Caki2 (cell line): Measurements from ENCODE around the gene RAP1A. TPM values are rescaled to one million over a fixed set of nuclear protein-coding genes. Genes with fewer than 3 reads are reported as not detected.
"Not testable (repeated sequence)": the region's sequence is repeated elsewhere in the genome, so short reads cannot be mapped to it uniquely, and the experiment has no call there.

ENCODE experiments used
- DNase-seq: peaks from one replicate; pipeline ENCODE4 v3.0.0-alpha.2; 2015; ENCODE audit warnings: low read depth
- in situ Hi-C: cut with HindIII; loops from 2 replicates; pipeline ENCODE4 v1.10.0; 2016; ENCODE audit warnings: low sequenced_read_pairs, low pct_unique_long_range_greater_than_20kb, mixed read lengths
- total RNA-seq: library from RNA; depleted of rRNA; stranded (reverse); fragments of >200 nt; shearing (Covaris generic); gene quantifications from 2 replicates; pipeline ENCODE4 v1.2.3, GENCODE V29; 2014; ENCODE audit warnings: low replicate concordance

RAP1A gene
- total RNA-seq, 1 experiment from 2014 or later = 15.3 TPM

GRCh38 chr1:111594306-111594693 lies 25.3 kb upstream of the RAP1A start:
- in situ Hi-C loops = no loop called here
- no peak for DNase-seq

- in situ Hi-C loops = no loop called here
- DNase-seq = no peak
Measured at GRCh38 chr1:111595807-111596206, 23.8 kb upstream of the RAP1A start.

- no peak for DNase-seq
- in situ Hi-C loops = no loop called here
Measured at GRCh38 chr1:111596499-111596898, 23.1 kb upstream of the RAP1A start.

- DNase-seq = no peak
- in situ Hi-C loops = no loop called here
Measured at GRCh38 chr1:111597426-111597825, 22.2 kb upstream of the RAP1A start.

GRCh38 chr1:111598544-111598943 lies 21.0 kb upstream of the RAP1A start:
- no peak for DNase-seq
- in situ Hi-C loops = no loop called here

GRCh38 chr1:111599781-111600693 lies 19.6 kb upstream of the RAP1A start:
- no peak for DNase-seq
- in situ Hi-C loops = no loop called here

- DNase-seq = no peak
- in situ Hi-C loops = no loop called here
Measured at GRCh38 chr1:111600886-111601386, 18.7 kb upstream of the RAP1A start.

- no peak for DNase-seq
- in situ Hi-C loops = no loop called here
Measured at GRCh38 chr1:111602302-111602701, 17.3 kb upstream of the RAP1A start.

- in situ Hi-C loops = no loop called here
- DNase-seq = no peak
Measured at GRCh38 chr1:111602974-111603373, 16.6 kb upstream of the RAP1A start.

GRCh38 chr1:111603979-111604378 lies 15.6 kb upstream of the RAP1A start:
- in situ Hi-C loops = no loop called here
- DNase-seq = no peak

- no peak for DNase-seq
- in situ Hi-C loops = no loop called here
Measured at GRCh38 chr1:111604931-111605330, 14.7 kb upstream of the RAP1A start.

- DNase-seq = no peak
- in situ Hi-C loops = no loop called here
Measured at GRCh38 chr1:111605576-111605975, 14.0 kb upstream of the RAP1A start.

GRCh38 chr1:111606457-111607215 lies 13.0 kb upstream of the RAP1A start:
- in situ Hi-C loops, DNase-seq: not testable (repeated sequence)

- DNase-seq, in situ Hi-C loops: not testable (repeated sequence)
Measured at GRCh38 chr1:111608528-111608927, 11.1 kb upstream of the RAP1A start.

GRCh38 chr1:111611986-111612385 lies 7.6 kb upstream of the RAP1A start:
- no peak for DNase-seq
- in situ Hi-C loops = no loop called here

GRCh38 chr1:111615870-111616715 lies 3.5 kb upstream of the RAP1A start:
- DNase-seq = no peak
- in situ Hi-C loops = no loop called here

- in situ Hi-C loops = no loop called here
- DNase-seq = no peak
Measured at GRCh38 chr1:111618081-111618480, 1.5 kb upstream of the RAP1A start.

GRCh38 chr1:111618961-111619634 lies 491 bp upstream of the RAP1A start:
- DNase-seq = no peak
- in situ Hi-C loops = no loop called here
